ENCODE measurements around the gene LSM10.

The LSM10 gene

GRCh38 chr1:36397378-36398230, at the start of gene LSM10:
Gene LSM10, minus strand, starts transcription at chr1:36397908. Its CDS starts 3,779 bp downstream, at chr1:36394129.
- peak; percentile 87 for DNase-seq (ENCODE audit: low read depth)

- no peak for DNase-seq (ENCODE audit: low read depth)
These were observed 49.7 kb upstream of the LSM10 start for GRCh38 chr1:36447450-36447849.

GRCh38 chr1:36446746-36447145, 49.0 kb upstream of the LSM10 start:
- no peak for DNase-seq (ENCODE audit: low read depth)

- no peak for DNase-seq (ENCODE audit: low read depth)
These were observed 48.6 kb upstream of the LSM10 start for GRCh38 chr1:36446271-36446670.

GRCh38 chr1:36443297-36443696, 45.6 kb upstream of the LSM10 start:
- no peak for DNase-seq (ENCODE audit: low read depth)

GRCh38 chr1:36442337-36442736, 44.6 kb upstream of the LSM10 start:
- no peak for DNase-seq (ENCODE audit: low read depth)

GRCh38 chr1:36440646-36441045, 42.9 kb upstream of the LSM10 start:
- DNase-seq (ENCODE audit: low read depth): no peak

GRCh38 chr1:36440044-36440443, 42.3 kb upstream of the LSM10 start:
- no peak for DNase-seq (ENCODE audit: low read depth)

GRCh38 chr1:36438715-36439114, 41.0 kb upstream of the LSM10 start:
- DNase-seq (ENCODE audit: low read depth): no peak

- DNase-seq (ENCODE audit: low read depth): no peak
These were observed 39.1 kb upstream of the LSM10 start for GRCh38 chr1:36436821-36437220.

GRCh38 chr1:36433102-36433501, 35.4 kb upstream of the LSM10 start:
- DNase-seq (ENCODE audit: low read depth): no peak

- no peak for DNase-seq (ENCODE audit: low read depth)
These were observed 34.9 kb upstream of the LSM10 start for GRCh38 chr1:36432616-36433015.

- DNase-seq (ENCODE audit: low read depth): no peak
These were observed 28.1 kb upstream of the LSM10 start for GRCh38 chr1:36425791-36426190.

GRCh38 chr1:36421649-36422048, 23.9 kb upstream of the LSM10 start:
- DNase-seq (ENCODE audit: low read depth): no peak

GRCh38 chr1:36420836-36421317, 23.2 kb upstream of the LSM10 start:
- peak; percentile 83 for DNase-seq (ENCODE audit: low read depth)

GRCh38 chr1:36420409-36420808, 22.7 kb upstream of the LSM10 start:
- DNase-seq (ENCODE audit: low read depth): no peak

- DNase-seq (ENCODE audit: low read depth): no peak
These were observed 21.9 kb upstream of the LSM10 start for GRCh38 chr1:36419569-36419968.

- no peak for DNase-seq (ENCODE audit: low read depth)
These were observed 21.4 kb upstream of the LSM10 start for GRCh38 chr1:36419140-36419539.

GRCh38 chr1:36417931-36418330, 20.2 kb upstream of the LSM10 start:
- DNase-seq (ENCODE audit: low read depth): no peak

GRCh38 chr1:36415661-36416326, 18.1 kb upstream of the LSM10 start:
- DNase-seq (ENCODE audit: low read depth): no peak

- no peak for DNase-seq (ENCODE audit: low read depth)
These were observed 16.7 kb upstream of the LSM10 start for GRCh38 chr1:36414384-36414783.

- DNase-seq (ENCODE audit: low read depth): peak; percentile 21
These were observed 14.3 kb upstream of the LSM10 start for GRCh38 chr1:36411674-36412648.

Data from activated T-cell treated with anti-CD3 and anti-CD28 coated beads for 24 hours (primary cell).